ENCODE measurements around the gene KLHL1. TPM values are rescaled to one million over a fixed set of nuclear protein-coding genes. Genes with fewer than 3 reads are reported as not detected.

KLHL1 gene
- total and polyA plus RNA-seq, 5 donors: not detected

GRCh38 chr13:69872321-69873047, 235.8 kb downstream of the KLHL1 start:
- no peaks in the 10 kb centered on the region for H3K27me3 ChIP-seq (ENCODE audit: control insufficient read depth, insufficient read depth)
- no peak overlapping the region for H3K27ac ChIP-seq (ENCODE audit: low read length)
- 71% methylated on average over 4 of the region's 4 CpGs for whole genome bisulfite sequencing
- H3K9me3 ChIP-seq (ENCODE audit: control insufficient read depth, low read length): no peaks in the 10 kb centered on the region
- intact Hi-C loops (cut with DNase I): no loop called here
- ATAC-seq (no peak), DNase-seq (no peak)
- H3K4me3 ChIP-seq (ENCODE audit: low read length): no peak overlapping the region
- H3K4me1 ChIP-seq (ENCODE audit: control insufficient read depth, insufficient read depth, low read length): no peaks in the 10 kb centered on the region

- 79% methylated on average over 4 of the region's 4 CpGs for WGBS
- no peaks in the 10 kb centered on the region for H3K9me3 ChIP-seq (ENCODE audit: control insufficient read depth, low read length)
- intact Hi-C loops (cut with DNase I): no loop called here
- H3K4me3 ChIP-seq (ENCODE audit: low read length): no peak overlapping the region
- no peaks in the 10 kb centered on the region for H3K4me1 ChIP-seq (ENCODE audit: control insufficient read depth, insufficient read depth, low read length)
- no peaks in the 10 kb centered on the region for H3K27me3 ChIP-seq (ENCODE audit: control insufficient read depth, insufficient read depth)
- no peak for ATAC-seq
- no peak for DNase-seq
- H3K27ac ChIP-seq (ENCODE audit: low read length): no peak overlapping the region
These were observed 241.7 kb downstream of the KLHL1 start for GRCh38 chr13:69866555-69866954.

- 3% methylated on average over 4 of the region's 4 CpGs for WGBS
These were observed 250.9 kb downstream of the KLHL1 start for GRCh38 chr13:69857183-69857821.

GRCh38 chr13:69856331-69856730, 251.9 kb downstream of the KLHL1 start:
- Histone ChIP-seq H3K4me1 (ENCODE audit: control insufficient read depth, insufficient read depth, low read length) (no peaks in the 10 kb centered on the region), H3K27me3 (ENCODE audit: control insufficient read depth, insufficient read depth) (no peaks in the 10 kb centered on the region), H3K4me3 (ENCODE audit: low read length) (no peak overlapping the region), H3K9me3 (ENCODE audit: control insufficient read depth, low read length) (no peaks in the 10 kb centered on the region), H3K27ac (ENCODE audit: low read length) (no peak overlapping the region)
- intact Hi-C loops (cut with DNase I): no loop called here
- ATAC-seq (no peak), DNase-seq (no peak)
- WGBS: 19% methylated on average over 3 of the region's 3 CpGs

More at GRCh38 chr13:69857183-69857821, 250.9 kb downstream of the KLHL1 start:
- Histone ChIP-seq H3K4me3 (ENCODE audit: low read length) (no peak overlapping the region), H3K4me1 (ENCODE audit: control insufficient read depth, insufficient read depth, low read length) (no peaks in the 10 kb centered on the region), H3K9me3 (ENCODE audit: control insufficient read depth, low read length) (no peaks in the 10 kb centered on the region), H3K27ac (ENCODE audit: low read length) (no peak overlapping the region), H3K27me3 (ENCODE audit: control insufficient read depth, insufficient read depth) (no peaks in the 10 kb centered on the region)
- ATAC-seq: no peak
- no peak for DNase-seq
- intact Hi-C loops (cut with DNase I): no loop called here

GRCh38 chr13:69828527-69828926, 279.7 kb downstream of the KLHL1 start:
- DNase-seq (peak in 1 of 3 donors; percentile 21), ATAC-seq (no peak)
- no peaks in the 10 kb centered on the region for H3K9me3 ChIP-seq (ENCODE audit: control insufficient read depth, low read length)
- no peak overlapping the region for H3K27ac ChIP-seq (ENCODE audit: low read length)
- H3K4me3 ChIP-seq (ENCODE audit: low read length): no peak overlapping the region
- 82% methylated on average over 2 of the region's 2 CpGs for WGBS
- no peaks in the 10 kb centered on the region for H3K27me3 ChIP-seq (ENCODE audit: control insufficient read depth, insufficient read depth)
- H3K4me1 ChIP-seq (ENCODE audit: control insufficient read depth, insufficient read depth, low read length): no peaks in the 10 kb centered on the region
- intact Hi-C loops (cut with DNase I): no loop called here

GRCh38 chr13:69820180-69820579, 288.1 kb downstream of the KLHL1 start:
- DNase-seq: no peak
- 71% methylated on average over 6 of the region's 6 CpGs for WGBS
- H3K27me3 ChIP-seq (ENCODE audit: control insufficient read depth, insufficient read depth): no peaks in the 10 kb centered on the region
- no peaks in the 10 kb centered on the region for H3K4me1 ChIP-seq (ENCODE audit: control insufficient read depth, insufficient read depth, low read length)
- ATAC-seq: no peak
- intact Hi-C loops (cut with DNase I): no loop called here
- H3K27ac ChIP-seq (ENCODE audit: low read length): no peak overlapping the region
- no peak overlapping the region for H3K4me3 ChIP-seq (ENCODE audit: low read length)
- no peaks in the 10 kb centered on the region for H3K9me3 ChIP-seq (ENCODE audit: control insufficient read depth, low read length)

- ATAC-seq (no peak), DNase-seq (no peak)
- intact Hi-C loops (cut with DNase I): no loop called here
- H3K27me3 ChIP-seq (ENCODE audit: control insufficient read depth, insufficient read depth): no peaks in the 10 kb centered on the region
- no peaks in the 10 kb centered on the region for H3K4me1 ChIP-seq (ENCODE audit: control insufficient read depth, insufficient read depth, low read length)
- no peak overlapping the region for H3K4me3 ChIP-seq (ENCODE audit: low read length)
- no peaks in the 10 kb centered on the region for H3K9me3 ChIP-seq (ENCODE audit: control insufficient read depth, low read length)
- H3K27ac ChIP-seq (ENCODE audit: low read length): no peak overlapping the region
These were observed 290.9 kb downstream of the KLHL1 start for GRCh38 chr13:69817333-69817869.

- Histone ChIP-seq H3K9me3 (ENCODE audit: control insufficient read depth, low read length) (no peaks in the 10 kb centered on the region), H3K4me3 (ENCODE audit: low read length) (no peak overlapping the region), H3K27me3 (ENCODE audit: control insufficient read depth, insufficient read depth) (no peaks in the 10 kb centered on the region), H3K27ac (ENCODE audit: low read length) (no peak overlapping the region), H3K4me1 (ENCODE audit: control insufficient read depth, insufficient read depth, low read length) (no peaks in the 10 kb centered on the region)
- ATAC-seq: no peak
- 85% methylated on average over 3 of the region's 3 CpGs for WGBS
- DNase-seq: no peak
- intact Hi-C loops (cut with DNase I): no loop called here
These were observed 299.1 kb downstream of the KLHL1 start for GRCh38 chr13:69809152-69809551.

GRCh38 chr13:69796256-69796655, 312.0 kb downstream of the KLHL1 start:
- WGBS: 96% methylated on average over 2 of the region's 2 CpGs
- DNase-seq: no peak

GRCh38 chr13:69793783-69794453, 314.3 kb downstream of the KLHL1 start:
- H3K9me3 ChIP-seq (ENCODE audit: control insufficient read depth, low read length): no peaks in the 10 kb centered on the region
- no peak for DNase-seq
- H3K27me3 ChIP-seq (ENCODE audit: control insufficient read depth, insufficient read depth): no peaks in the 10 kb centered on the region
- WGBS: 24% methylated on average over 3 of the region's 3 CpGs
- no peak overlapping the region for H3K4me3 ChIP-seq (ENCODE audit: low read length)
- ATAC-seq: no peak
- no peaks in the 10 kb centered on the region for H3K4me1 ChIP-seq (ENCODE audit: control insufficient read depth, insufficient read depth, low read length)
- no peak overlapping the region for H3K27ac ChIP-seq (ENCODE audit: low read length)
- intact Hi-C loops (cut with DNase I): no loop called here

More at GRCh38 chr13:69796256-69796655, 312.0 kb downstream of the KLHL1 start:
- Histone ChIP-seq H3K4me1 (ENCODE audit: control insufficient read depth, insufficient read depth, low read length) (no peaks in the 10 kb centered on the region), H3K27ac (ENCODE audit: low read length) (no peak overlapping the region), H3K27me3 (ENCODE audit: control insufficient read depth, insufficient read depth) (no peaks in the 10 kb centered on the region), H3K9me3 (ENCODE audit: control insufficient read depth, low read length) (no peaks in the 10 kb centered on the region), H3K4me3 (ENCODE audit: low read length) (no peak overlapping the region)
- ATAC-seq: no peak
- intact Hi-C loops (cut with DNase I): no loop called here

- Histone ChIP-seq H3K4me1 (ENCODE audit: control insufficient read depth, insufficient read depth, low read length) (no peaks in the 10 kb centered on the region), H3K27me3 (ENCODE audit: control insufficient read depth, insufficient read depth) (no peaks in the 10 kb centered on the region), H3K4me3 (ENCODE audit: low read length) (no peak overlapping the region), H3K27ac (ENCODE audit: low read length) (no peak overlapping the region), H3K9me3 (ENCODE audit: control insufficient read depth, low read length) (no peaks in the 10 kb centered on the region)
- intact Hi-C loops (cut with DNase I): no loop called here
- 73% methylated on average over 4 of the region's 4 CpGs for WGBS
- no peak for DNase-seq
- ATAC-seq: no peak
These were observed 331.3 kb downstream of the KLHL1 start for GRCh38 chr13:69776937-69777336.
